Heart right ventricle (tissue), 16 donors: ENCODE measurements around the gene MACROH2A1. TPM values are rescaled to one million over a fixed set of nuclear protein-coding genes. Genes with fewer than 3 reads are reported as not detected.

Experiments
- ATAC-seq, 8 donors: fragments of 200-7000 bp; cut with Tn5 transposase; one replicate each; pipeline ENCODE4 v1.9.1; 2020; ENCODE audit warnings: mild to moderate bottlenecking in 8 of 8, moderate library complexity in 8 of 8, moderate number of reproducible peaks in 1 of 8
- DNase-seq, 2 donors: peaks; one replicate each; pipeline ENCODE4 v3.0.0-alpha.2; 2020
- H3K27ac ChIP-seq, 10 donors: fragments of 200-600 bp; sonication (generic) in 2 of 10; one replicate each; pipeline versions ENCODE4 v1.5.0 to v1.8.0; 2020 to 2022; ENCODE audit warnings: mild to moderate bottlenecking in 3 of 10
- H3K27me3 ChIP-seq, 7 donors: fragments of 200-600 bp; one replicate each; pipeline ENCODE4 v1.8.0; 2021 to 2022; ENCODE audit warnings: mild to moderate bottlenecking in 2 of 7
- H3K36me3 ChIP-seq, 9 donors: fragments of 200-600 bp; sonication (generic) in 1 of 9; one replicate each; pipeline versions ENCODE4 v1.5.0 to v1.8.0; 2020 to 2022; ENCODE audit warnings: mild to moderate bottlenecking in 2 of 9
- H3K4me1 ChIP-seq, 9 donors: fragments of 200-600 bp; sonication (generic) in 1 of 9; one replicate each; pipeline versions ENCODE4 v1.5.0 to v1.8.0; 2020 to 2022; ENCODE audit warnings: mild to moderate bottlenecking in 4 of 9
- H3K4me3 ChIP-seq, 10 donors: fragments of 200-600 bp; sonication (generic) in 2 of 10; one replicate each; pipeline versions ENCODE4 v1.5.0 to v1.8.0; 2020 to 2022; ENCODE audit warnings: mild to moderate bottlenecking in 7 of 10, moderate library complexity in 2 of 10
- H3K9me3 ChIP-seq, 11 donors: fragments of 200-600 bp in 10 of 11; sonication (generic) in 2 of 11; one replicate each; pipeline versions ENCODE4 v1.5.0 to v1.8.0; 2013 to 2022; ENCODE audit warnings: mild to moderate bottlenecking in 2 of 11, control low read depth in 1 of 11, moderate library complexity in 1 of 11
- CTCF ChIP-seq, 9 donors: fragments of 200-600 bp; sonication (generic) in 2 of 9; IDR thresholded peaks; one replicate each; pipeline versions ENCODE4 v1.5.0 to v1.8.0; 2021 to 2022; ENCODE audit warnings: antibody characterized with exemption in 9 of 9, mild to moderate bottlenecking in 5 of 9, moderate library complexity in 1 of 9
- WGBS, 2 donors: extraction: QIAGEN DNeasy Blood & Tissue Kit; methylation state at CpG; one replicate each; pipeline ENCODE4 v1.1.7; 2013; ENCODE audit warnings: inconsistent platforms in 1 of 2; 5-methylcytosine and 5-hydroxymethylcytosine counted together
- intact Hi-C, 10 donors: fragments of 100-400 bp; cut with DNase I; formaldehyde crosslinking; loops; one replicate each; pipeline versions ENCODE4 v1.11.1 to v1.14.2; 2022
- polyA plus RNA-seq, 2 donors: library from polyadenylated mRNA; stranded (reverse); fragments of 200-250 nt; gene quantifications; one replicate each; pipeline ENCODE4 v1.2.3, GENCODE V29; 2013
- total RNA-seq, 10 donors: library from RNA; stranded (reverse); fragmentation: NEBNext Ultra II Directional in 3 of 10; extraction: Animal tissue kit (Norgen Biotek cat#: 25700) in 3 of 10; gene quantifications; one replicate each; pipeline versions ENCODE4 v1.2.1 to v1.2.4, GENCODE V29; 2021 to 2023
- donor health status: Arrhythmogenic right ventricular cardiomyopathy.
- donor health status: ischemic (EF 13 %, LVEDD 7.1; RV severe dilation, severe dysfunction).
- donor health status: healthy with polysubstance abuse.
- donor health status: DM: no; HTN: yes; CAD: no.
- donor health status: DM: no; HTN: no; CAD: no.
- donor health status: ischemic (EF 25% LVEDD 6.9; RV normal size, moderate dysfunction).
- donor health status: ischemic (EF 25% LVEDD 5.7; RV mildly dilated, moderate dysfunction).
- donor health status: healthy.
- donor health status: DM: yes; HTN: yes; CAD: no.
- donor health status: Ischemic cardiomyopathy.
- donor health status: ischemic (EF 35%, LVEDD 5.7; RV mildly dilated, moderate dysfunction).
- donor health status: nonischemic (EF 11% LVEDD 7.7; RV severe dilation, severe dysfunction).
- donor health status: DM: yes; HTN: yes; CAD: no.
- donor health status: PGD.
- donor health status: ischemic (EF 29% LVEDD 5.4; RV normal size, mild dysfunction).
- donor health status: nonischemic (EF 23%, LVEDD 6.1; RV moderate dilation, normal function).

Gene MACROH2A1
- total and polyA plus RNA-seq, 12 donors: 80.0 to 152 (median 101) TPM

- no peaks in the 10 kb centered on the region for H3K27me3 ChIP-seq
- ATAC-seq (no peak), DNase-seq (no peak)
- no peaks in the 10 kb centered on the region for H3K9me3 ChIP-seq
- peak overlapping the region in 1 of 10 donors; percentile 71 for H3K27ac ChIP-seq
- WGBS, 2 donors: 76 to 81% methylated on average over 7 of the region's 7 CpGs
- peaks cover 0 to 74% (median 26%) of the 10 kb centered on the region in 9 donors for H3K4me1 ChIP-seq
- no peak for TF ChIP-seq CTCF (IDR thresholded peaks at IDR 0.05)
- H3K4me3 ChIP-seq: no peak overlapping the region
- intact Hi-C loops: no loop called here
- H3K36me3 ChIP-seq: no peaks in the 10 kb centered on the region
Observed at GRCh38 chr5:135436951-135437418, 38.0 kb upstream of the MACROH2A1 start.

DNA sequence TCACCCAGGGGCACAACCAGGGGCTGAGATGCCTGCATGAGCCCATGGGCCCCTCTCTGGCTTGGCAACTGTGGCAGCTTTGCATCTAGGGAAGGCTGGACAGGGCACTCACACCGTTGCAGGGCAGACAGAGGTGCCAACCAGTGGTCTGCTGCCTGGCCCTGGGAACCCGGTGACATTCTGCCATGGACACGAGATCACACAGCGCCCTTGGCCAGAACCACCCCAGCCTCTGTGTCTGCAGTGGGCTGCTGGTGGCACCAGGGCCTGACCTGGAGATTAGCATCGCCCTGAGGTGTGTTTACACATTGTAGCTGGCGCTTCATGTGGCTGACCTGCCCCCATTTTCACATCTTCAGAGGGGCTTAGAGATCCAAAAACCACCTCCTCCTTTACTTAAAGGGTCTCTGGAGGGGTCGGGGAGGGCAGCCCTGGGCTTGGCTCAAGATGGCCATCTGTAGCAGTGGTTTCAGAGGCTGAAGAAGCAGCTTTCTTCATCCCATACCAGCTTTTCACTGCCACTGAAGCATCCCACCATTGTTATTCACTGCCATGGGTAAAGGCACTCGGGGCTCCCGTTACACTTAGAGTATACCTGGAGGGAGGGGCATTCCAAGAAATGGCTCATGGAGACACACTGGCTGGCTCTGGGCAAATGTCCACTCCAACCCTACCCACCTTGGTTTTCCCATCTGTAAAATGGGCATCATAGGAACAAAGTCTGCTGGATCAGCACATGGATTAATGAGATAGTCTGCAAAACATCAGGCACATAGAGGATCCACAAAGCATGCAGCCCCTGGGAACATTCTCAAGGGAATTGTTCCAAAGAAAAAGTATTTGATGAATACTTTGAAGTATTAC, 36.7 kb upstream of the MACROH2A1 start:
- Histone ChIP-seq H3K4me1 (peaks cover 0 to 68% (median 26%) of the 10 kb centered on the region in 9 donors), H3K27me3 (no peaks in the 10 kb centered on the region), H3K9me3 (no peaks in the 10 kb centered on the region), H3K36me3 (no peaks in the 10 kb centered on the region), H3K4me3 (no peak overlapping the region), H3K27ac (no peak overlapping the region)
- ATAC-seq: no peak
- TF ChIP-seq CTCF (IDR thresholded peaks at IDR 0.05): no peak
- DNase-seq: no peak
- intact Hi-C loops: no loop called here
- 88 to 89% methylated on average over 9 of the region's 9 CpGs for WGBS, 2 donors

DNA sequence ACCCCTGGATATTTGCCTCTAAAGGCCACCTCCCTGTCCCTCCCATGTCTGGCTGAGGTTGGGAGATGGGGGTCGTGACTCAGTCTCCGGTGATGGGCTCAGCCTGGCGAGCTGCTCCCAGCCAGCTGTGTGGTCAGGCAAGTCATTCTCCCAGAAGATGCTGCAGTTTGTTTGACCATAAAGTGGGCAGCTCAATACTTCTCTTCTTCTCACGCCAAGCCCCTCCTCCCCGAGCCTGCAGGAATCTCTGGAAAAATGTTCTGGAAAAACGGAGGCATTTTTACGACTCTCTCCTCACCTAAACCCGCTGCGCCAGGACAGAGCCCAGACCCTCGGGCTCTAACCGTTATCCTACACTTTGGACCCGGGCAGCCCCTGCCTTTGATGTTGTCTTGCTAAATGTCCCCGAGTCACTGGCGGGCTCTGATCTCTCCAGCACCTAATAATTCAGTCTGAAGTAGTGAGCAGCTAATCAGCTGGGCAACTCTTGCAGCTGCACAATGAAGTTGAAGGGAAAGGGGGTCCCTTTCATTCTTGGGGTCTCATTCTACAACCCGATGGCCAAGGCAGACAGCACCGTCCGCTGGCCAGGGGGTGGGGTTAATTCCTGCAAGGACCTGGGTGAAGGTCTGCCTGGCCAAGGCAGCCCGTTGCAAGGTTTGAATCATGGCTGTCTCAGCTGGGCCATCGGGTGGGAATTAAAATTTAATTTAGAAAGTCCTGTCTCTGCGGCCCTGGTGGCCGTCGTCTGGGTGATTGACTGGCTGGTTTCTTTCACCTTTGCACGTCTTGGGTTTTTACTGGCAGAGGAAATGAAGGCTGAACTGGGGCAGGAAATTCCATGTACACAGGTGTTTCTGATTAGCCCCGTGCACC, 35.8 kb upstream of the MACROH2A1 start:
- H3K27ac ChIP-seq: peak overlapping the region in 2 of 10 donors; percentile 37 to 62

More for the DNA sequence above, 35.8 kb upstream of the MACROH2A1 start:
- Histone ChIP-seq H3K9me3 (no peaks in the 10 kb centered on the region), H3K4me1 (peaks cover under 1 to 70% (median 29%) of the 10 kb centered on the region in 9 donors), H3K4me3 (no peak overlapping the region), H3K36me3 (no peaks in the 10 kb centered on the region), H3K27me3 (no peaks in the 10 kb centered on the region)
- TF ChIP-seq CTCF (IDR thresholded peaks at IDR 0.05): no peak
- ATAC-seq (no peak), DNase-seq (no peak)
- intact Hi-C loops: no loop called here
- 79 to 88% methylated on average over 24 of the region's 24 CpGs for WGBS, 2 donors
